B cell (primary cell): ENCODE results near the gene DIP2B. TPM values are rescaled to one million over a fixed set of nuclear protein-coding genes. Genes with fewer than 3 reads are reported as not detected.

Source experiments
- ATAC-seq: fragments of 200-7000 bp; cut with Tn5 transposase; one replicate; pipeline ENCODE4 v1.10.0; 2021; ENCODE audit warnings: low read depth, mild to moderate bottlenecking, moderate number of reproducible peaks, moderate library complexity
- CTCF ChIA-PET: fragments of 350-600 bp; sonication (Branson Sonifier 250); formaldehyde crosslinking; loops from one replicate; lab custom pipeline; 2021; ENCODE audit warnings: antibody characterized with exemption, inconsistent platforms; lab: Charles Lee
- POLR2A ChIA-PET: fragments of 350-600 bp; sonication (Branson Sonifier 250); formaldehyde crosslinking; loops from one replicate; lab custom pipeline; 2021; ENCODE audit warnings: antibody characterized with exemption; lab: Charles Lee
- DNase-seq: peaks from one replicate; pipeline ENCODE4 v3.0.0; 2013
- H2AFZ ChIP-seq: 2 replicates; pipeline ENCODE4 v1.6.1; 2012; ENCODE audit warnings: mild to moderate bottlenecking, low read depth, low read length; ENCODE audit not compliant: insufficient read depth, poor library complexity, severe bottlenecking
- H3K27ac ChIP-seq, 2 donors: 1 replicate in 1 of 2; 2 replicates in 1 of 2; pipeline ENCODE4 v1.5.1; 2012 to 2013; ENCODE audit warnings: low read length in 2 of 2, mild to moderate bottlenecking in 2 of 2, moderate library complexity in 1 of 2
- H3K27me3 ChIP-seq, 4 experiments: fragments of 200-600 bp in 1 of 4; sonication (generic) in 1 of 4; replicated peaks in 1 of 4; 1 replicate in 2 of 4; 2 replicates in 2 of 4; pipeline versions ENCODE4 v1.6.1 to v1.7.0; 2013 to 2016; ENCODE audit warnings: low read length in 3 of 4, mild to moderate bottlenecking in 2 of 4, mixed read lengths in 1 of 4, moderate library complexity in 1 of 4; ENCODE audit not compliant: insufficient read depth in 4 of 4, control insufficient read depth in 3 of 4; ENCODE audit errors: control extremely low read depth in 1 of 4
- H3K36me3 ChIP-seq, 2 experiments: replicated peaks in 1 of 2; 1 replicate in 1 of 2; 2 replicates in 1 of 2; pipeline versions ENCODE4 v1.6.1 to v1.7.1; 2013; ENCODE audit warnings: low read length in 1 of 2; ENCODE audit not compliant: insufficient read depth in 2 of 2, control insufficient read depth in 1 of 2; ENCODE audit errors: control extremely low read depth in 1 of 2, extremely low read depth in 1 of 2
- H3K4me1 ChIP-seq, 2 donors: fragments of 200-600 bp in 1 of 2; sonication (generic) in 1 of 2; 1 replicate in 1 of 2; 2 replicates in 1 of 2; pipeline versions ENCODE4 v1.5.1 to v1.6.1; 2013 to 2017; ENCODE audit warnings: low read length in 2 of 2; ENCODE audit not compliant: control insufficient read depth in 2 of 2, insufficient read depth in 2 of 2
- H3K4me2 ChIP-seq: replicated peaks from 2 replicates; pipeline ENCODE3; 2012; ENCODE audit warnings: mild to moderate bottlenecking, low read depth, low read length; ENCODE audit not compliant: poor library complexity, severe bottlenecking
- H3K4me3 ChIP-seq, 5 experiments: fragments of 200-600 bp in 1 of 5; sonication (generic) in 1 of 5; 1 replicate in 3 of 5; 2 replicates in 2 of 5; pipeline versions ENCODE4 v1.5.1 to v1.7.0; 2011 to 2016; ENCODE audit warnings: low read length in 4 of 5, mild to moderate bottlenecking in 4 of 5, low read depth in 2 of 5, control low read depth in 1 of 5, moderate library complexity in 1 of 5; ENCODE audit not compliant: insufficient read depth in 1 of 5; ENCODE audit errors: control extremely low read depth in 1 of 5, extremely low read depth in 1 of 5
- H3K79me2 ChIP-seq: fragments of 200-600 bp; sonication (generic); one replicate; pipeline ENCODE4 v1.6.0; 2016; ENCODE audit warnings: low read length; ENCODE audit not compliant: control insufficient read depth, insufficient read depth
- H3K9ac ChIP-seq: fragments of 200-600 bp; sonication (generic); 2 replicates; pipeline ENCODE4 v1.6.1; 2017; ENCODE audit warnings: mild to moderate bottlenecking, low read length, moderate library complexity
- H3K9me3 ChIP-seq, 3 donors: one replicate each; pipeline versions ENCODE4 v1.6.1 to v1.7.1; 2013; ENCODE audit warnings: low read length in 2 of 3; ENCODE audit not compliant: control insufficient read depth in 2 of 3, insufficient read depth in 1 of 3; ENCODE audit errors: control extremely low read depth in 1 of 3
- H4K20me1 ChIP-seq: 2 replicates; pipeline ENCODE4 v1.6.0; 2012; ENCODE audit warnings: mild to moderate bottlenecking, low read length; ENCODE audit not compliant: insufficient read depth, control insufficient read depth, poor library complexity, severe bottlenecking
- H3K27ac Mint-ChIP-seq: one replicate; pipeline ENCODE4 v1.8.0; 2021; ENCODE audit warnings: mixed read lengths
- H3K27me3 Mint-ChIP-seq: one replicate; pipeline ENCODE4 v1.8.0; 2021; ENCODE audit warnings: mixed read lengths
- H3K4me1 Mint-ChIP-seq: one replicate; pipeline ENCODE4 v1.8.0; 2021; ENCODE audit warnings: mixed read lengths
- H3K4me3 Mint-ChIP-seq: one replicate; pipeline ENCODE4 v1.8.0; 2021; ENCODE audit warnings: mixed read lengths
- H3K9me3 Mint-ChIP-seq: one replicate; pipeline ENCODE4 v1.8.0; 2022; ENCODE audit warnings: mixed read lengths; ENCODE audit not compliant: insufficient read depth
- EZH2 ChIP-seq: IDR thresholded peaks from 2 replicates; pipeline ENCODE4 v1.6.1; 2012; ENCODE audit warnings: borderline replicate concordance, low read depth, mild to moderate bottlenecking, moderate library complexity, low read length; ENCODE audit not compliant: insufficient read depth, poor library complexity, severe bottlenecking
- WGBS: methylation state at CpG from one replicate; pipeline ENCODE4 v1.1.5; 2013; ENCODE audit warnings: missing lambda C conversion rate; ENCODE audit not compliant: insufficient coverage; 5-methylcytosine and 5-hydroxymethylcytosine counted together
- intact Hi-C: fragments of 100-400 bp; cut with micrococcal nuclease; formaldehyde crosslinking; loops from one replicate; pipeline ENCODE4 v1.10.0; 2022
- polyA plus RNA-seq: library from polyadenylated mRNA; depleted of rRNA; stranded (reverse); fragments of >200 nt; gene quantifications from 2 replicates; pipeline ENCODE4 v1.2.3, GENCODE V29; 2012
- total RNA-seq, 2 donors: library from RNA; stranded (reverse); fragments of 120-200 nt in 1 of 2; gene quantifications; 1 replicate in 1 of 2; 2 replicates in 1 of 2; pipeline versions ENCODE4 v1.2.3 to v1.2.4, GENCODE V29; 2013 to 2022
- TF ChIP-seq, protein P1 (sequence below): fragments of 200-600 bp; IDR thresholded peaks from one replicate; pipeline ENCODE4 v1.8.0; 2022; ENCODE audit warnings: antibody characterized with exemption, mild to moderate bottlenecking

Gene DIP2B
- total and polyA plus RNA-seq, 2 donors (not counting 1 experiment from before 2014, with no cell fraction given), result 16.4 to 38.8 TPM

DNA sequence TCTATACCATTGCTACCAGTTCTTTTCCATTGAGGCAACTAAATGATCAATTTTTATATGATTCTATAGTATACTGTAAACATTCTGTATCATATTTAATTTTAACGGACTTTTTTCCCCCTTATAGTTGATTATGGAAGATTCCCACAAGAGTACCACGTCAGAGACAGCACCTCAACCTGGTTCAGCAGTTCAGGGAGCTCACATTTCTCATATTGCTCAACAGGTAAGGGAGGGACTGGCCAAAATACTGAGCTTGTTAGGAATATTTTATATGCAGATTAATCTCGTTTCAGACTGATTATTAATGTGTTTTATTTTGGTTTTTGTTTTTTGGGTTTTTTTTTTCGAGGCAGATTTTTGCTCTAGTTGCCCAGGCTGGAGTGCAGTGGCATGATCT is 275.2 kb downstream of the DIP2B start:
- H3K36me3 ChIP-seq, result peaks cover 7 to 17% of the 10 kb centered on the region in 2 experiments
- intact Hi-C loops, result no loop called here
- H3K4me1 Mint-ChIP-seq, result peaks cover 11% of the 10 kb centered on the region
- peaks cover 34% of the 10 kb centered on the region for H4K20me1 ChIP-seq
- ATAC-seq, result no peak
- no peak overlapping the region for H2AFZ ChIP-seq
- no peak overlapping the region for H3K4me3 ChIP-seq
- POLR2A ChIA-PET, result no interaction called here
- CTCF ChIA-PET, result interaction anchor here (2.2 kb wide), 1 partner anchor 15 kb away, joined by 5 read pairs; no protein-coding TSS in a partner anchor
- no peaks in the 10 kb centered on the region for H3K4me1 ChIP-seq
- H3K27me3 ChIP-seq, result no peaks in the 10 kb centered on the region
- H3K9me3 ChIP-seq, result no peaks in the 10 kb centered on the region
- DNase-seq, result no peak
- H3K27ac ChIP-seq, result no peak overlapping the region
- no peaks in the 10 kb centered on the region for H3K9me3 Mint-ChIP-seq
- no peak overlapping the region for H3K9ac ChIP-seq
- H3K27ac Mint-ChIP-seq, result no peak overlapping the region
- H3K27me3 Mint-ChIP-seq, result no peaks in the 10 kb centered on the region
- H3K79me2 ChIP-seq, result peaks cover 73% of the 10 kb centered on the region
- H3K4me3 Mint-ChIP-seq, result no peak overlapping the region
- WGBS, result no CpG with 5 or more reads among the region's 4 CpGs
- H3K4me2 ChIP-seq, result no peak overlapping the region
- TF ChIP-seq, protein P1, sequence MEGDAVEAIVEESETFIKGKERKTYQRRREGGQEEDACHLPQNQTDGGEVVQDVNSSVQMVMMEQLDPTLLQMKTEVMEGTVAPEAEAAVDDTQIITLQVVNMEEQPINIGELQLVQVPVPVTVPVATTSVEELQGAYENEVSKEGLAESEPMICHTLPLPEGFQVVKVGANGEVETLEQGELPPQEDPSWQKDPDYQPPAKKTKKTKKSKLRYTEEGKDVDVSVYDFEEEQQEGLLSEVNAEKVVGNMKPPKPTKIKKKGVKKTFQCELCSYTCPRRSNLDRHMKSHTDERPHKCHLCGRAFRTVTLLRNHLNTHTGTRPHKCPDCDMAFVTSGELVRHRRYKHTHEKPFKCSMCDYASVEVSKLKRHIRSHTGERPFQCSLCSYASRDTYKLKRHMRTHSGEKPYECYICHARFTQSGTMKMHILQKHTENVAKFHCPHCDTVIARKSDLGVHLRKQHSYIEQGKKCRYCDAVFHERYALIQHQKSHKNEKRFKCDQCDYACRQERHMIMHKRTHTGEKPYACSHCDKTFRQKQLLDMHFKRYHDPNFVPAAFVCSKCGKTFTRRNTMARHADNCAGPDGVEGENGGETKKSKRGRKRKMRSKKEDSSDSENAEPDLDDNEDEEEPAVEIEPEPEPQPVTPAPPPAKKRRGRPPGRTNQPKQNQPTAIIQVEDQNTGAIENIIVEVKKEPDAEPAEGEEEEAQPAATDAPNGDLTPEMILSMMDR, result no peak
- no peak for TF ChIP-seq EZH2

GRCh38 chr12:50784501-50784900 is 279.7 kb downstream of the DIP2B start:
- H3K4me3 ChIP-seq, result no peak overlapping the region
- 94% methylated on average over 4 of the region's 4 CpGs for WGBS
- H4K20me1 ChIP-seq, result peaks cover 27% of the 10 kb centered on the region
- intact Hi-C loops, result no loop called here
- no peak overlapping the region for H3K4me2 ChIP-seq
- H3K27ac ChIP-seq, result no peak overlapping the region
- no peak overlapping the region for H3K27ac Mint-ChIP-seq
- H3K79me2 ChIP-seq, result peaks cover 59% of the 10 kb centered on the region
- peaks cover 0 to 11% (median 4%) of the 10 kb centered on the region in 3 donors for H3K9me3 ChIP-seq
- H3K4me1 ChIP-seq, result no peaks in the 10 kb centered on the region
- no peak for TF ChIP-seq EZH2
- TF ChIP-seq, protein P1, result no peak
- H3K9ac ChIP-seq, result no peak overlapping the region
- H3K36me3 ChIP-seq, result peaks cover 19 to 33% of the 10 kb centered on the region in 2 experiments
- H3K4me1 Mint-ChIP-seq, result peaks cover 2% of the 10 kb centered on the region
- H3K9me3 Mint-ChIP-seq, result peaks cover 2% of the 10 kb centered on the region
- H2AFZ ChIP-seq, result no peak overlapping the region
- no peak overlapping the region for H3K4me3 Mint-ChIP-seq
- no peaks in the 10 kb centered on the region for H3K27me3 Mint-ChIP-seq
- ATAC-seq (no peak), DNase-seq (no peak)
- no peaks in the 10 kb centered on the region for H3K27me3 ChIP-seq
- ChIA-PET CTCF (no interaction called here), POLR2A (no interaction called here)
